Trophoblast cell (in vitro differentiated cells and primary cell): ENCODE measurements around the gene SNED1.

Source experiments
- DNase-seq, 2 donors: peaks; one replicate each; pipeline ENCODE4 v3.0.0-alpha.2; 2016
- H2AFZ ChIP-seq: 2 replicates; pipeline ENCODE4 v1.6.1; 2013; ENCODE audit warnings: low read length, moderate library complexity, mild to moderate bottlenecking; ENCODE audit not compliant: insufficient read depth, poor library complexity
- H2AK5ac ChIP-seq: 2 replicates; pipeline ENCODE4 v1.6.1; 2013; ENCODE audit warnings: mild to moderate bottlenecking, low read length
- H2BK120ac ChIP-seq: 2 replicates; pipeline ENCODE4 v1.6.1; 2013; ENCODE audit warnings: low read length, mild to moderate bottlenecking, moderate library complexity; ENCODE audit not compliant: insufficient read depth, poor library complexity
- H2BK12ac ChIP-seq: 2 replicates; pipeline ENCODE4 v1.6.1; 2013; ENCODE audit warnings: mild to moderate bottlenecking, low read length, moderate library complexity
- H2BK5ac ChIP-seq: 2 replicates; pipeline ENCODE4 v1.6.1; 2013; ENCODE audit warnings: low read length, low read depth, moderate library complexity, mild to moderate bottlenecking; ENCODE audit not compliant: poor library complexity
- H3K14ac ChIP-seq: 2 replicates; pipeline ENCODE4 v1.6.1; 2013; ENCODE audit warnings: mild to moderate bottlenecking, low read length
- H3K18ac ChIP-seq: 2 replicates; pipeline ENCODE4 v1.6.1; 2013; ENCODE audit warnings: mild to moderate bottlenecking, low read length
- H3K23ac ChIP-seq: 2 replicates; pipeline ENCODE4 v1.6.1; 2013; ENCODE audit warnings: low read length
- H3K27ac ChIP-seq: 2 replicates; pipeline ENCODE4 v1.5.1; 2013; ENCODE audit warnings: low read depth, mild to moderate bottlenecking, inconsistent platforms, low read length, moderate library complexity
- H3K27me3 ChIP-seq: 2 replicates; pipeline ENCODE4 v1.6.1; 2013; ENCODE audit warnings: inconsistent platforms, mild to moderate bottlenecking, low read length, moderate library complexity; ENCODE audit not compliant: insufficient read depth
- H3K36me3 ChIP-seq, 2 experiments: 1 replicate in 1 of 2; 2 replicates in 1 of 2; pipeline ENCODE4 v1.6.1; 2013; ENCODE audit warnings: low read length in 2 of 2, mild to moderate bottlenecking in 2 of 2, moderate library complexity in 1 of 2; ENCODE audit not compliant: insufficient read depth in 2 of 2, control insufficient read depth in 1 of 2
- H3K4ac ChIP-seq: 2 replicates; pipeline ENCODE4 v1.6.1; 2013; ENCODE audit warnings: low read depth, mild to moderate bottlenecking, low read length, moderate library complexity
- H3K4me1 ChIP-seq, 2 experiments: 1 replicate in 1 of 2; 2 replicates in 1 of 2; pipeline ENCODE4 v1.6.1; 2013; ENCODE audit warnings: low read length in 2 of 2, mild to moderate bottlenecking in 2 of 2, moderate library complexity in 1 of 2; ENCODE audit not compliant: insufficient read depth in 2 of 2, control insufficient read depth in 1 of 2
- H3K4me2 ChIP-seq: 2 replicates; pipeline ENCODE4 v1.6.1; 2013; ENCODE audit warnings: inconsistent platforms, mild to moderate bottlenecking, low read length, moderate library complexity
- H3K4me3 ChIP-seq: 2 replicates; pipeline ENCODE4 v1.5.1; 2013; ENCODE audit warnings: mild to moderate bottlenecking, low read depth, low read length, inconsistent platforms
- H3K79me1 ChIP-seq: one replicate; pipeline ENCODE4 v1.6.1; 2013; ENCODE audit warnings: low read length
- H3K79me2 ChIP-seq: 2 replicates; pipeline ENCODE4 v1.6.1; 2013; ENCODE audit warnings: low read length, mild to moderate bottlenecking; ENCODE audit not compliant: control insufficient read depth, insufficient read depth, poor library complexity
- H3K9ac ChIP-seq: 2 replicates; pipeline ENCODE4 v1.6.1; 2013; ENCODE audit warnings: mild to moderate bottlenecking, low read length
- H3K9me3 ChIP-seq: 2 replicates; pipeline ENCODE4 v1.6.1; 2013; ENCODE audit warnings: low read depth, mild to moderate bottlenecking, control low read depth, inconsistent platforms, low read length; ENCODE audit not compliant: insufficient read depth
- H4K12ac ChIP-seq: 2 replicates; pipeline ENCODE4 v1.6.1; 2013; ENCODE audit warnings: low read depth, mild to moderate bottlenecking, low read length, moderate library complexity
- H4K8ac ChIP-seq: 2 replicates; pipeline ENCODE4 v1.6.1; 2013; ENCODE audit warnings: low read depth, mild to moderate bottlenecking, low read length, moderate library complexity
- H4K91ac ChIP-seq: one replicate; pipeline ENCODE4 v1.6.1; 2013; ENCODE audit warnings: low read depth, mild to moderate bottlenecking, low read length, moderate library complexity
- WGBS: extraction: QIAGEN DNeasy Blood & Tissue Kit; methylation state at CpG from one replicate; pipeline ENCODE4 v1.1.7; 2013; ENCODE audit warnings: missing lambda C conversion rate; ENCODE audit not compliant: insufficient read length, insufficient coverage; ENCODE audit errors: extremely low coverage; 5-methylcytosine and 5-hydroxymethylcytosine counted together

Gene SNED1

DNA sequence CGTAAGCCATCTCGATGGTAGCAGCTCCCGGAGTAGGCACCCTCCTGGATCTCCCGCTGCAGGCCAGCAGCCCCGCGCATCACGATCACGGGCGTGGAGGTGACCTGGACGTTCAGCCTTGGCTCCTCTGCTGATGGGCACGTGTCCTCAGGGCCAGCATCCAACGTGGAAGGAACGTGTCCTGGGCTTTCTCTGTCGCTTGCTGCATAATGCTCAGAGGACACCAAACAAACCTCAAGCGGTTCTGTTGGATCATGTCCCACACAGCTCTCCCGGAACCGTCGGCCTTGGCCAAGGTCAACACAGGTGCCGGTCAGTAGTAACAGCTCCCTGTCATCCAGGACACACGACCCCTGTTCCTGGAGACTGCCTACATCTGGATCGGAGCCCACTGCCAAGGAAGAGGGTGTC is 127.8 kb downstream of the SNED1 start:
- Histone ChIP-seq H3K27ac (no peak overlapping the region), H3K36me3 (peaks cover 25 to 31% of the 10 kb centered on the region in 2 experiments), H3K4ac (no peak overlapping the region), H3K9ac (no peak overlapping the region), H2BK12ac (no peak overlapping the region), H3K9me3 (no peaks in the 10 kb centered on the region), H3K14ac (no peak overlapping the region), H3K79me2 (no peaks in the 10 kb centered on the region), H3K27me3 (no peaks in the 10 kb centered on the region), H4K12ac (no peak overlapping the region), H3K4me3 (no peak overlapping the region), H3K4me1 (no peaks in the 10 kb centered on the region), H2BK5ac (no peak overlapping the region), H3K4me2 (no peak overlapping the region), H3K79me1 (no peaks in the 10 kb centered on the region), H2AFZ (no peak overlapping the region), H2BK120ac (no peak overlapping the region), H2AK5ac (no peak overlapping the region), H4K8ac (no peak overlapping the region), H3K23ac (no peak overlapping the region), H4K91ac (no peak overlapping the region), H3K18ac (no peak overlapping the region)
- DNase-seq = no peak
- WGBS = no CpG with 5 or more reads among the region's 21 CpGs

DNA sequence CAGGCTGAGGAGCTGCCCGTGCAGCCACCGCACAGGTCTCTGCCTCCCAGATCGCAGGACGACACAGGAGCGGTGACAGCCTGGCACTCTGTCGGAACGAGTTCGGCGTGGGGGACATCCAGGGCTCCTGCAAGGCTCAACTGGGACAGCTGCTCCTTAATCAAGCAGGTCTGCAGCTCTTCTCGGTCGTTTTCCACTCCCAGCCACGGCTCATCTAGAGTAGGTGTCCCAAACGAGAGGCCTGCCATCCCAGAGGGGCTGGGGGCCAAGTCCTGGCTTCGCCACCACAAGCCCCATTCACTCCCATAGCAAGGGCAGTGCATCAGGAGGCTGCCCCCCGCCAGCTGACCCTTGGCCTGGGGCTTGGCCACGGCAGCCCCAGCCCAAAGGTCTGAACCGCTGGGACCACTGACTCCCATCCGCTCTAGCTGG is 128.4 kb downstream of the SNED1 start:
- no CpG with 5 or more reads among the region's 18 CpGs for WGBS

DNA sequence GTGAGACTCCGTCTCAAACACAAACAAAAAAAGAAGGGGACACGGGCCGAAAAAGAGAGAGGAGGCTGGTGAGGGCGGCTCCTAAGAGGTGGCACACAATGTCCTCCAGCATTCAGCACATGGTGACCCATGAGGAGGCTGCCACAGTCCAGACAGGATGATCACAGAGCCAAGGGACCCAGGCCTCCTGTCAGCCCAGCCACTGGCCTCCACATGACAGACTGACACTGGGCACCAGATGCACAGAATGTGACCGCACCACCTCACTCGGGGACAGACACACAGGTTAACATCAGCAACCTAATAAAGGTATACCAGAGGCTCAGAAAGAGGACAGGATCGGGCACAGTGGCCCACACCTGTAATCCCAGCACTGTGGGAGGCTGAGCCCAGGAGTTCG is 129.8 kb downstream of the SNED1 start:
- no CpG with 5 or more reads among the region's 8 CpGs for WGBS
- no peak overlapping the region for H3K14ac ChIP-seq
- no peak overlapping the region for H3K27ac ChIP-seq
- H3K79me1 ChIP-seq = no peaks in the 10 kb centered on the region
- no peak overlapping the region for H2AK5ac ChIP-seq
- H3K27me3 ChIP-seq = no peaks in the 10 kb centered on the region
- no peaks in the 10 kb centered on the region for H3K9me3 ChIP-seq
- no peak overlapping the region for H2BK12ac ChIP-seq
- no peak overlapping the region for H3K4ac ChIP-seq
- no peak overlapping the region for H2BK120ac ChIP-seq
- H2AFZ ChIP-seq = no peak overlapping the region
- H3K18ac ChIP-seq = no peak overlapping the region
- no peak overlapping the region for H4K8ac ChIP-seq
- no peak overlapping the region for H3K9ac ChIP-seq
- peaks cover 26 to 30% of the 10 kb centered on the region in 2 experiments for H3K36me3 ChIP-seq
- no peak for DNase-seq
- no peak overlapping the region for H4K12ac ChIP-seq
- H2BK5ac ChIP-seq = no peak overlapping the region
- H4K91ac ChIP-seq = no peak overlapping the region
- no peak overlapping the region for H3K4me3 ChIP-seq
- H3K23ac ChIP-seq = no peak overlapping the region
- H3K4me1 ChIP-seq = no peaks in the 10 kb centered on the region
- no peak overlapping the region for H3K4me2 ChIP-seq
- no peaks in the 10 kb centered on the region for H3K79me2 ChIP-seq

More for the DNA sequence above, 128.4 kb downstream of the SNED1 start:
- Histone ChIP-seq H3K4me1 (no peaks in the 10 kb centered on the region), H3K27me3 (no peaks in the 10 kb centered on the region), H3K23ac (no peak overlapping the region), H3K18ac (no peak overlapping the region), H2BK120ac (no peak overlapping the region), H3K4me3 (no peak overlapping the region), H4K12ac (no peak overlapping the region), H3K36me3 (peaks cover 28 to 31% of the 10 kb centered on the region in 2 experiments), H3K4ac (no peak overlapping the region), H2BK12ac (no peak overlapping the region), H3K9me3 (no peaks in the 10 kb centered on the region), H3K27ac (no peak overlapping the region), H3K14ac (no peak overlapping the region), H2BK5ac (no peak overlapping the region), H4K8ac (no peak overlapping the region), H2AFZ (no peak overlapping the region), H3K79me2 (no peaks in the 10 kb centered on the region), H3K9ac (no peak overlapping the region), H3K4me2 (no peak overlapping the region), H2AK5ac (no peak overlapping the region), H4K91ac (no peak overlapping the region), H3K79me1 (no peaks in the 10 kb centered on the region)
- DNase-seq = no peak

DNA sequence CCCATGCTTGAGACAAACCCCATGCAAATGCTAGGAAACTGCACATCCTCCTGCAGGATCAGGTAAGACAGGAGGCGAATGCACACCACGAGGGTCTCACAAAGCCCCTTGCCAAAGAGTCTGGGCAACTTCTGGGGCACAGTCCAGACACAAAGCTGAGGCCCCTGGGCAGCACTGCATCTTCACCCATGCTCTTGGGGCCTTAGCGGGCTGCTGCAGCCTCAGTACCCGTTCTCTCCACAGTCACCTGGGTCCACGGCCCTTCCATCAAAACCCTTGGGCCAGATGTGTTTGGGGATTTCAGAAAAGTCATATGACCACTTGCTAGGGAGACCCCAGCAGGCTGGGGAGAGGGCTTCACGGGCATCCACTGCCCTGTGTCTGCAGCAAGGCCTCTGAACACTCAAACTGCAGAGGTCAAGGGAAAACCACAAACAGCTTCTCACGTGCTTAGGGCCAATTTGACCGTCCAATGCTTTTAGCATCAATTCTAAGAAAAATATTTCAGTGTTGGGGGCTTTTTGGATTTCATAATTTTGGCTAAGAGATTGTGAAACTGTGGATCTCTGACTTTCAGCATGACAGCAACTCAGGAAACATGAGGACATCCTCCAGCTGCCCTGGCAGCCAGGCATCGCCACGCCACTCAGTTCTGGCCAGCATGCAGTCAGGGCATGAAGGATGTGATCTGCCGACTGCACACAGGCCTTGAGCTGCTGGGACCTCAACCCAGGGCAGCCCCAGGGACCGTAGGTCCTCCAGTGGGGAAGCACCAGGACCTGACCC is 130.9 kb downstream of the SNED1 start:
- WGBS = no CpG with 5 or more reads among the region's 12 CpGs
- Histone ChIP-seq H3K4ac (no peak overlapping the region), H3K9me3 (no peaks in the 10 kb centered on the region)

More for the DNA sequence above, 130.9 kb downstream of the SNED1 start:
- Histone ChIP-seq H2BK5ac (no peak overlapping the region), H2AK5ac (no peak overlapping the region), H4K91ac (no peak overlapping the region), H2AFZ (no peak overlapping the region), H4K12ac (no peak overlapping the region), H3K79me2 (no peaks in the 10 kb centered on the region), H3K4me3 (no peak overlapping the region), H3K79me1 (no peaks in the 10 kb centered on the region), H2BK12ac (no peak overlapping the region), H3K14ac (no peak overlapping the region), H3K23ac (no peak overlapping the region), H3K18ac (no peak overlapping the region), H3K4me2 (no peak overlapping the region), H4K8ac (no peak overlapping the region), H3K27me3 (no peaks in the 10 kb centered on the region), H3K27ac (no peak overlapping the region), H3K4me1 (no peaks in the 10 kb centered on the region), H2BK120ac (no peak overlapping the region), H3K36me3 (peaks cover 24 to 34% of the 10 kb centered on the region in 2 experiments), H3K9ac (no peak overlapping the region)
- no peak for DNase-seq
